ENCODE data around the gene NOL9.

Gene NOL9

GRCh38 chr1:6596886-6597776 lies 42.8 kb upstream of the NOL9 start:
- 90% methylated on average over 14 of the region's 15 CpGs for WGBS
- peaks cover 11% of the 10 kb centered on the region; the same call in 1 of the 2 replicates for H3K4me1 ChIP-seq (ENCODE audit: insufficient read depth, low read length)
- no peaks in the 10 kb centered on the region for H3K27me3 ChIP-seq (ENCODE audit: insufficient read depth, low read length)
- no peak overlapping the region for H3K9ac ChIP-seq (ENCODE audit: low read depth, low read length)
- no peak overlapping the region for H3K4me3 ChIP-seq (ENCODE audit: low read length)
- H3K27ac ChIP-seq (ENCODE audit: low read depth, low read length): no peak overlapping the region
- peaks cover 70% of the 10 kb centered on the region for H3K36me3 ChIP-seq (ENCODE audit: insufficient read depth, low read length)
- H3K9me3 ChIP-seq (ENCODE audit: insufficient read depth, low read depth, low read length): no peaks in the 10 kb centered on the region

GRCh38 chr1:6596351-6596750 lies 42.0 kb upstream of the NOL9 start:
- WGBS: 93% methylated on average over 7 of the region's 7 CpGs
- H3K4me3 ChIP-seq (ENCODE audit: low read length): no peak overlapping the region
- H3K9me3 ChIP-seq (ENCODE audit: insufficient read depth, low read depth, low read length): no peaks in the 10 kb centered on the region
- H3K4me1 ChIP-seq (ENCODE audit: insufficient read depth, low read length): peaks cover 11% of the 10 kb centered on the region; the same call in 1 of the 2 replicates
- no peak overlapping the region for H3K27ac ChIP-seq (ENCODE audit: low read depth, low read length)
- no peak overlapping the region for H3K9ac ChIP-seq (ENCODE audit: low read depth, low read length)
- peaks cover 78% of the 10 kb centered on the region for H3K36me3 ChIP-seq (ENCODE audit: insufficient read depth, low read length)
- no peaks in the 10 kb centered on the region for H3K27me3 ChIP-seq (ENCODE audit: insufficient read depth, low read length)

GRCh38 chr1:6594977-6595740 lies 40.8 kb upstream of the NOL9 start:
- no peak overlapping the region for H3K4me3 ChIP-seq (ENCODE audit: low read length)
- peaks cover 90% of the 10 kb centered on the region for H3K36me3 ChIP-seq (ENCODE audit: insufficient read depth, low read length)
- H3K27me3 ChIP-seq (ENCODE audit: insufficient read depth, low read length): no peaks in the 10 kb centered on the region
- H3K9me3 ChIP-seq (ENCODE audit: insufficient read depth, low read depth, low read length): no peaks in the 10 kb centered on the region
- no peak overlapping the region for H3K9ac ChIP-seq (ENCODE audit: low read depth, low read length)
- WGBS: 95% methylated on average over 11 of the region's 11 CpGs
- peaks cover 4% of the 10 kb centered on the region; the same call in 1 of the 2 replicates for H3K4me1 ChIP-seq (ENCODE audit: insufficient read depth, low read length)
- no peak overlapping the region for H3K27ac ChIP-seq (ENCODE audit: low read depth, low read length)

- WGBS: 96% methylated on average over 15 of the region's 15 CpGs
- Histone ChIP-seq H3K4me3 (ENCODE audit: low read length) (no peak overlapping the region), H3K36me3 (ENCODE audit: insufficient read depth, low read length) (peaks cover 95% of the 10 kb centered on the region), H3K9me3 (ENCODE audit: insufficient read depth, low read depth, low read length) (no peaks in the 10 kb centered on the region), H3K27me3 (ENCODE audit: insufficient read depth, low read length) (no peaks in the 10 kb centered on the region), H3K4me1 (ENCODE audit: insufficient read depth, low read length) (no peaks in the 10 kb centered on the region), H3K9ac (ENCODE audit: low read depth, low read length) (no peak overlapping the region), H3K27ac (ENCODE audit: low read depth, low read length) (no peak overlapping the region)
These were observed 39.5 kb upstream of the NOL9 start for GRCh38 chr1:6593810-6594209.

- H3K27me3 ChIP-seq (ENCODE audit: insufficient read depth, low read length): no peaks in the 10 kb centered on the region
- H3K27ac ChIP-seq (ENCODE audit: low read depth, low read length): no peak overlapping the region
- H3K9ac ChIP-seq (ENCODE audit: low read depth, low read length): no peak overlapping the region
- H3K4me1 ChIP-seq (ENCODE audit: insufficient read depth, low read length): no peaks in the 10 kb centered on the region
- no peaks in the 10 kb centered on the region for H3K9me3 ChIP-seq (ENCODE audit: insufficient read depth, low read depth, low read length)
- no peak overlapping the region for H3K4me3 ChIP-seq (ENCODE audit: low read length)
- peaks cover 97% of the 10 kb centered on the region for H3K36me3 ChIP-seq (ENCODE audit: insufficient read depth, low read length)
- 95% methylated on average over 38 of the region's 38 CpGs for WGBS
These were observed 38.7 kb upstream of the NOL9 start for GRCh38 chr1:6592865-6593593.

- WGBS: 73% methylated on average over 5 of the region's 5 CpGs
- Histone ChIP-seq H3K4me1 (ENCODE audit: insufficient read depth, low read length) (no peaks in the 10 kb centered on the region), H3K9ac (ENCODE audit: low read depth, low read length) (no peak overlapping the region), H3K4me3 (ENCODE audit: low read length) (no peak overlapping the region), H3K27me3 (ENCODE audit: insufficient read depth, low read length) (no peaks in the 10 kb centered on the region), H3K9me3 (ENCODE audit: insufficient read depth, low read depth, low read length) (no peaks in the 10 kb centered on the region), H3K27ac (ENCODE audit: low read depth, low read length) (no peak overlapping the region), H3K36me3 (ENCODE audit: insufficient read depth, low read length) (peaks cover 93% of the 10 kb centered on the region)
These were observed 38.1 kb upstream of the NOL9 start for GRCh38 chr1:6592441-6592840.

- Histone ChIP-seq H3K27me3 (ENCODE audit: insufficient read depth, low read length) (no peaks in the 10 kb centered on the region), H3K9ac (ENCODE audit: low read depth, low read length) (no peak overlapping the region), H3K9me3 (ENCODE audit: insufficient read depth, low read depth, low read length) (no peaks in the 10 kb centered on the region), H3K4me1 (ENCODE audit: insufficient read depth, low read length) (no peaks in the 10 kb centered on the region), H3K4me3 (ENCODE audit: low read length) (no peak overlapping the region), H3K27ac (ENCODE audit: low read depth, low read length) (no peak overlapping the region), H3K36me3 (ENCODE audit: insufficient read depth, low read length) (peaks cover 85% of the 10 kb centered on the region)
- 87% methylated on average over 6 of the region's 6 CpGs for WGBS
These were observed 37.3 kb upstream of the NOL9 start for GRCh38 chr1:6591644-6592043.

- no peak overlapping the region for H3K4me3 ChIP-seq (ENCODE audit: low read length)
- WGBS: 94% methylated on average over 13 of the region's 13 CpGs
- H3K36me3 ChIP-seq (ENCODE audit: insufficient read depth, low read length): peaks cover 81% of the 10 kb centered on the region
- H3K9ac ChIP-seq (ENCODE audit: low read depth, low read length): no peak overlapping the region
- H3K9me3 ChIP-seq (ENCODE audit: insufficient read depth, low read depth, low read length): no peaks in the 10 kb centered on the region
- no peak overlapping the region for H3K27ac ChIP-seq (ENCODE audit: low read depth, low read length)
- no peaks in the 10 kb centered on the region for H3K27me3 ChIP-seq (ENCODE audit: insufficient read depth, low read length)
- no peaks in the 10 kb centered on the region for H3K4me1 ChIP-seq (ENCODE audit: insufficient read depth, low read length)
These were observed 36.9 kb upstream of the NOL9 start for GRCh38 chr1:6591222-6591621.

GRCh38 chr1:6590046-6590445 lies 35.7 kb upstream of the NOL9 start:
- H3K4me1 ChIP-seq (ENCODE audit: insufficient read depth, low read length): no peaks in the 10 kb centered on the region
- H3K27me3 ChIP-seq (ENCODE audit: insufficient read depth, low read length): no peaks in the 10 kb centered on the region
- H3K9ac ChIP-seq (ENCODE audit: low read depth, low read length): no peak overlapping the region
- peaks cover 70% of the 10 kb centered on the region for H3K36me3 ChIP-seq (ENCODE audit: insufficient read depth, low read length)
- H3K9me3 ChIP-seq (ENCODE audit: insufficient read depth, low read depth, low read length): no peaks in the 10 kb centered on the region
- H3K27ac ChIP-seq (ENCODE audit: low read depth, low read length): no peak overlapping the region
- 90% methylated on average over 7 of the region's 7 CpGs for WGBS
- no peak overlapping the region for H3K4me3 ChIP-seq (ENCODE audit: low read length)

GRCh38 chr1:6588893-6589520 lies 34.7 kb upstream of the NOL9 start:
- peaks cover 60% of the 10 kb centered on the region for H3K36me3 ChIP-seq (ENCODE audit: insufficient read depth, low read length)
- H3K9me3 ChIP-seq (ENCODE audit: insufficient read depth, low read depth, low read length): no peaks in the 10 kb centered on the region
- H3K9ac ChIP-seq (ENCODE audit: low read depth, low read length): no peak overlapping the region
- no peaks in the 10 kb centered on the region for H3K27me3 ChIP-seq (ENCODE audit: insufficient read depth, low read length)
- no peak overlapping the region for H3K4me3 ChIP-seq (ENCODE audit: low read length)
- H3K27ac ChIP-seq (ENCODE audit: low read depth, low read length): no peak overlapping the region
- WGBS: 92% methylated on average over 24 of the region's 24 CpGs
- no peaks in the 10 kb centered on the region for H3K4me1 ChIP-seq (ENCODE audit: insufficient read depth, low read length)
